Epithelial cell of esophagus (primary cell): Measurements from ENCODE around the gene PBX1.

Source experiments
- DNase-seq: peaks from one replicate; pipeline ENCODE4 v3.0.0; 2010; ENCODE audit warnings: low read depth
- H3K4me3 ChIP-seq: 2 replicates; pipeline ENCODE4 v1.5.1; 2011; ENCODE audit warnings: mild to moderate bottlenecking, low read length, control low read depth
- TF ChIP-seq, protein P1 (sequence below): IDR thresholded peaks from 2 replicates; pipeline ENCODE4 v1.5.1; 2011; ENCODE audit warnings: low read depth, mild to moderate bottlenecking, low read length, control low read depth, inconsistent platforms; ENCODE audit not compliant: insufficient read depth; ENCODE audit errors: missing control alignments

Gene PBX1

DNA sequence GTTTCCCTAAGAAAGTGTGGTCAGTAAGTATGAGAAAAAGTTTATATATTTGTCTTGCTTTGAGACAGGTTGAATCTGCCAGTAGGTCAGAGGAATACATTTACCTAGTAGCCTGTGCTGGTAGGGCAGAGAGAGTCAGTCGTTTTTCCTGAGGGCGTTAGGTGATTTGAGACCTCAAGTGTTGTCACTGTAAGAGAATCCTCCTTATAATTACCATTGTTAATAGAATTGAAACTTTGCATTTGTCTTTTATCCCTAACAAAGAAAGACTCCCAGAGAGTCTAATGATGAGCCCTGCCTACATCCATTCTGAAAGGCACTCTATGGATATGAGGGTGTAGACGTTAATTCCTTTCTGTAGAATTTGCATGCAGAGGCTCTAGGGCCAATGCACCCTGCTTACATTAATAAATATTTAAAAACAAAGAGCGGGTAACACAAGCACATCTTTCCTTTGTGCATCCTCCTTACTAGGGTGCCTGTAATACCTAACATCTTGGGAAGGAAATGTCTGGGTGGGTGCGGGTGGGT, 16.4 kb downstream of the PBX1 start:
- DNase-seq = no peak
- H3K4me3 ChIP-seq = no peak overlapping the region
- TF ChIP-seq, protein P1, sequence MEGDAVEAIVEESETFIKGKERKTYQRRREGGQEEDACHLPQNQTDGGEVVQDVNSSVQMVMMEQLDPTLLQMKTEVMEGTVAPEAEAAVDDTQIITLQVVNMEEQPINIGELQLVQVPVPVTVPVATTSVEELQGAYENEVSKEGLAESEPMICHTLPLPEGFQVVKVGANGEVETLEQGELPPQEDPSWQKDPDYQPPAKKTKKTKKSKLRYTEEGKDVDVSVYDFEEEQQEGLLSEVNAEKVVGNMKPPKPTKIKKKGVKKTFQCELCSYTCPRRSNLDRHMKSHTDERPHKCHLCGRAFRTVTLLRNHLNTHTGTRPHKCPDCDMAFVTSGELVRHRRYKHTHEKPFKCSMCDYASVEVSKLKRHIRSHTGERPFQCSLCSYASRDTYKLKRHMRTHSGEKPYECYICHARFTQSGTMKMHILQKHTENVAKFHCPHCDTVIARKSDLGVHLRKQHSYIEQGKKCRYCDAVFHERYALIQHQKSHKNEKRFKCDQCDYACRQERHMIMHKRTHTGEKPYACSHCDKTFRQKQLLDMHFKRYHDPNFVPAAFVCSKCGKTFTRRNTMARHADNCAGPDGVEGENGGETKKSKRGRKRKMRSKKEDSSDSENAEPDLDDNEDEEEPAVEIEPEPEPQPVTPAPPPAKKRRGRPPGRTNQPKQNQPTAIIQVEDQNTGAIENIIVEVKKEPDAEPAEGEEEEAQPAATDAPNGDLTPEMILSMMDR = no peak

- TF ChIP-seq, protein P1 = no peak
- H3K4me3 ChIP-seq = no peak overlapping the region
- peak; percentile 56 for DNase-seq
Measured at GRCh38 chr1:164576291-164577271, 17.6 kb downstream of the PBX1 start.

GRCh38 chr1:164577291-164577690, 18.3 kb downstream of the PBX1 start:
- no peak for DNase-seq
- no peak overlapping the region for H3K4me3 ChIP-seq
- TF ChIP-seq, protein P1 = no peak

DNA sequence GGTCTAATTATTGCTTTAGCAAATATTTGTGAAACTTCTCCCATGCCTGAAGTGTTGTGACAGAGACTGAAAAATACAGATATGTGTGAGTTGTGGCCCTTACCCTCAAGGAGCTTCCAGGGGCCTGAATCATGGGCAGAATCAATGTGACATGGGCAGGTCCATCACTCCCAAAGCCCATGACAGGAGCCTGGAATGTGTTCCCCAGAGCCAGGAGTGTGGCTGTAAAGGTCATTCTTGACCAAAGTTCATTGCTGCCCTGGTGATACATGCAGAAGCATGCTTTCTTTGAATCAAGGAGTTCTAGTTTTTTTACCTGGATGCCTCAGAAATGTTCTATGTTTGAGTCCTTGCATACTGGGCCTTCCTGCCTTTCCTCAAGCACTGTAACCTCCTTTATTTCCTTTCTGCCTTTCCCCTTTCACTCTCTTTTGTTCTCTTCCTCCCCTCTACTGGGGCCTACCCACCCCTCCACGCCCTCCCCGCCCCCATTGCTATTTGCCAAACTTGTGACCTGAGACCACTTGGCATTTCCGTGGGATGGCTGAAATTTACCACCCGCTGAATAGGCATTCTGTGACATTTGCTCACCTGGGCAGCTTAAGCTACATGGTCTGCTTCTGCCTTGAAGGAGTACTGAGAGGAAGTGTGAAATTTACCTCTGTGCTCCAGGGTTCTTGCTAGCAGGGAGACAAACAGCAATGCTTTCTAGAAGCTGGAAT, 19.7 kb downstream of the PBX1 start:
- no peak overlapping the region for H3K4me3 ChIP-seq
- TF ChIP-seq, protein P1 = no peak
- no peak for DNase-seq

DNA sequence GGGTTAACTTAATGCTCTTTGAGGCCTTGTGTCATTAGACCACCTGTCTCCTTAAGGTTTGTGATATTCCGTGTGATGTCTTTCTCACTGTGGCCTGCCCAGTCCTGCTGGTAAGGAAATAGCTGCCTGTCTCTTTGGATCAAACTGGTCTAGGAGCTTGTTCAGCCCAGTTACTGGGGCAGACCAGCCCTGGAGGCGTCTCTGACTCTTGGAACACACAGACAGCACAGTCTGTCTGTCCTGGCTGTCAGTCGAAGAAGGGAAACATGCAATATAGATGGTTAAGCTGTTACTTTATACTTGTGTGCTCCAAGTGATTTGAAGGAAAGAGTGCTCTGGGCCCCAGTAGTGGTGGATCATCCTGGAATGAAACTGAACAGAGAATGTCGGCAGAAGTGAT, 20.4 kb downstream of the PBX1 start:
- DNase-seq = peak; percentile 62
- H3K4me3 ChIP-seq = no peak overlapping the region
- TF ChIP-seq, protein P1 = no peak

DNA sequence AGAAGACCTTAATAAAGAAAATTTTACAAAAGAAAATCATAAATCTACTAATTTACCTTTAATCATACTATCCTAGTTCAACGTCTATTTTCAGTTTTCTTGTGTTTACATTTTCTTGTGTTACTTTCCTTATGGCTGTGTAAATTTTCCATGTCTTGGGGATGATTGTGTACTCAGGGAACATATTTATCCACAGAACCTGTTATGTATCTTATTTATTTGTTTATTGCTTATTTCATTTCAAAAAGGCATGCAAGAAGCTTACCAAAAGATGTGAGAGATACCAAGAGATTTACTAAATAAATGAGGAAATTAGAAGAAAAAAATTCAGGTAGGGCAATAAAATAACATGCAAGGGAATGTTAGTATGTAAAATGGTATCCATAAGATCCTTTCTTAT, 22.8 kb downstream of the PBX1 start:
- DNase-seq = no peak

More for the DNA sequence above, 22.8 kb downstream of the PBX1 start:
- H3K4me3 ChIP-seq = no peak overlapping the region
- TF ChIP-seq, protein P1 = no peak
